GM18519 (cell line): ENCODE results near the gene D2HGDH.
"Not testable (repeated sequence)": the region's sequence is repeated elsewhere in the genome, so short reads cannot be mapped to it uniquely, and the experiment has no call there.

Source experiments
- ATAC-seq: cut with Tn5 transposase; IDR thresholded peaks from one replicate; pipeline ENCODE4 v1.9.1; 2021; ENCODE audit warnings: mild to moderate bottlenecking, moderate library complexity; ENCODE audit not compliant: unreplicated experiment, low FRiP score

The D2HGDH gene

DNA sequence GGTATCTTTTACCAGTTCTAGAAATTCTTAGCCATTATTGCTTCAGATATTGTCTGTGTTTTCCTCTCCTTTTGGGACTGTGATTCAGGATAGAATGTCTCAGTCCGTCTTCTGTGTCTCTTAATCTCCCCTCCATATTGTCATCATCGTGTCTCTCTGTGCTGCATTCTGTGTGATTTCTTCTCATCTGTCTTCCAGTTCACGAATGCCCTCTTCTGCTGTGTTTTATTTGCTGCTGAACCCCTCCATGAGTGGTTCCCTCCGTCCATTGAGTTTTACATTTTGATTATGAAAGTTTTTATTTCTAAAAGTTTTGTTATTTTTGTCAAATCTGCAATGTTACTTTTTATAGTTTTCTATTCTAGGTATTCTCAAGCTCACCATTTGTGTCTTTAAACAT lies 11.7 kb downstream of the D2HGDH start:
- no peak for ATAC-seq

GRCh38 chr2:241748468-241749256 lies 14.2 kb downstream of the D2HGDH start:
- ATAC-seq, result no peak

DNA sequence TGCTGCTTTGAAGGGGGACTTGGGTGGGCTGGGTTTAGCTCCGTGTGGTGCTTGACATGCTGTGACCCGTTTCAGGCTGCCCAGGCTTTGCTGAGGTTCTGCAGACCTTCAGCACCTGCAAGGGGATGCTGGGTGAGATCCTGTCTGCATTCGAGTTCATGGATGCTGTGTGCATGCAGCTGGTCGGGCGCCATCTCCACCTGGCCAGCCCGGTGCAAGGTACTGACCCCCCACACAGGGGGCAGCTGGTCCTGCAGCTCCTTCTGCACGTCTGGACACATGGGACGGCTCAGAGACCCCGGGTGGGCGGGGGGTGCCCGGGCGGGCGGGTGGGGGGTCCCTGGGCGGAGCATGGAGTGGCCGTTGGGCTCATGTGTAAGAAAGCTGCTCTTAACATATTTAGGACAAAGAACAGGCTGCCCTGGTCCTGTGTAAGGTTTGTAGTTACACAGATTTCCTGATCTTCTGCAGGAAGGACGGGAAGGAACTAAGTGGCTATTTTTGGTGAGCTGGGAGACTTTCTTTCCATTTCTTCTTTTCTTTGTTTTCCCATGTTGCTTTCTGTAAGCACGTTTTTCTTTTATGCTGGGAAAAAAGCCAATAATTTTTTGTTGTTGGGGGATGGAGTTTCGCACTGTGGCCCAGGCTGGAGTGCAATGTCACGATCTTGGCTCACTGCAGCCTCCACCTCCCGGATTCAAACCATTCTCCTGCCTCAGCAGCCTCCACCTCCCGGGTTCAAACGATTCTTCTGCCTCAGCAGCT lies 15.8 kb downstream of the D2HGDH start:
- ATAC-seq, result no peak

DNA sequence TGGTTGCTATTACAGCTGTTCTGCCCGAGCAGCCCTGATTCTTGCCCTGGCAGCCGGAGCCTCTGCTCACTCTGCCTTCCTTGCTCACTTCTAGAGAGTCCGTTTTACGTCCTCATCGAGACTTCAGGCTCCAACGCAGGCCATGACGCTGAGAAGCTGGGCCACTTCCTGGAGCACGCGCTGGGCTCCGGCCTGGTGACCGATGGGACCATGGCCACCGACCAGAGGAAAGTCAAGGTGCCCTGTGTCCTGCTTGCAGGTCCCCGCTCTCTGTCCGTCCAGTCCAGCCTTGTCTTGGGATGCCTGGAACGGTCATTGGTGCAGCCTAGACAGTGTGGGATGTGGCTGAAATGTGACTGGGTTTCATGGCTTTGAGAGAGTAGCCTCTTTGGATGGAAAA lies 16.7 kb downstream of the D2HGDH start:
- ATAC-seq, result no peak

- ATAC-seq, result no peak
These were observed 17.3 kb downstream of the D2HGDH start for GRCh38 chr2:241751776-241752175.

- no peak for ATAC-seq
These were observed 17.8 kb downstream of the D2HGDH start for GRCh38 chr2:241752253-241752652.

DNA sequence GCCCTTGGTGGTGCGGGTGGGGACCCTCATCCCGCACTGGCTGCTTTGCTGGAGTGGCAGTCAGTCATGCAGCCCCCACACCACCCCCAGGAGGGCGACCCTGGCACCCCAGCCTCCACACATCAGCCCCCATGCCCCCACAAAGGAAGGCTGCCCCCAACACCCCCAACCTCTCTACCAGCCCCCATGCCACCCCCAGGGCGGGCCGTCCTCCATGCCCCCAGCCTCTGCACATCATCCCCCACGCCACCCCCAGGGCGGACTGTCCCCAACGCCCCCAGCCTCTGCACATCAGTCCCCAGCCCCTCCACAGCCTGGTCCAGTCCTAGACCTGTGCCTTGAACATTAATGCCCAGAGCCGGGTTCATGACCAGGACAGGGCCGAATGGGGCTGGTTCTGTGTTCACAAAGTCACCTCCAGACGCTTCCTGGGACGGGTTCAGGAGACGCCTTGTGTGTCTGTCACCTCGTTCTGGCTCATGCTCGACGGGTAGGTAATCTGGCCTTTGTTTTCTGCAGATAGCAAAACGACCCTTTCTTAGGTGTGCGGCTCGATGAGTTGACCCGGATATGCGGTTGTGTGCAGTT lies 18.4 kb downstream of the D2HGDH start:
- ATAC-seq, result no peak

- no peak for ATAC-seq
These were observed 19.1 kb downstream of the D2HGDH start for GRCh38 chr2:241753493-241753892.

- no peak for ATAC-seq
These were observed 19.6 kb downstream of the D2HGDH start for GRCh38 chr2:241754042-241754441.

- ATAC-seq, result no peak
These were observed 20.7 kb downstream of the D2HGDH start for GRCh38 chr2:241755166-241755565.

GRCh38 chr2:241755777-241756176 lies 21.3 kb downstream of the D2HGDH start:
- ATAC-seq, result no peak

DNA sequence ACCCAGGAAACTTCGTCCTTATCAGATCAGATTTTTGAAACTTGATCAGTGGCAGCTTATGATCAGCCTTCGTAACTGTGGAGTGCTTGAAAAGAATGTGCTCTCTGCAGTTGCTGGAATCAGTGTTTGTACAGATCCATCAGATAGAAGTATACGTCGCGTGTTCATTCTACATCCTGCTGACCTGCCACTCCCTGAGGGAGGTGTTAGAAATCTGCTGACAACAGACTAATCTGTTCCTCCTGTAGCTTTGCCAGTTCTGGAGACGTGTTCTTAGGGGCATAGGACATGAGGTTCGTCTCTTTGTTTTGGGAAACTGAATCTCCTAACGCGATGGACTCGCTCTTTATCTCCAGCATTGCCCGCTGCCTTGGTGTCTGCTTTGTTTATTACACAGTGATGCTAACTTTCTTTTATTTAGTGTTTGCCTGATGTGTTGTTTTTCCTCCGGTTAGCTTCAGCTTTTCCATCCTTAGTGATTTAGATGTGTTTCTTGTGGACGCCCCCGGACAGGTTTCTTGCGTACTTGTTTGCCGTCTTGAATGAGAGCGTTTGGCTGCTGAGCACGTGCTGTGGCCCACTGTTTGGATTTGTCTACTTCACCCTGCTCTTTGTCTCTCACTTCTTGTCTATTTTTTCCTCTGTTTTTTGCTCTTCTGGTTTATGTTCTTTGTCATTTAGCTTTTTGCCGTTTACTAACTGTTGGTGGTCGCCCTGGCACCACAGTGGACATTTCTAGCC lies 24.8 kb downstream of the D2HGDH start:
- ATAC-seq, result no peak

GRCh38 chr2:241759893-241760292 lies 25.5 kb downstream of the D2HGDH start:
- ATAC-seq, result not testable (repeated sequence)

- no peak for ATAC-seq
These were observed 25.9 kb downstream of the D2HGDH start for GRCh38 chr2:241760301-241760771.

- no peak for ATAC-seq
These were observed 28.0 kb downstream of the D2HGDH start for GRCh38 chr2:241762321-241762932.

DNA sequence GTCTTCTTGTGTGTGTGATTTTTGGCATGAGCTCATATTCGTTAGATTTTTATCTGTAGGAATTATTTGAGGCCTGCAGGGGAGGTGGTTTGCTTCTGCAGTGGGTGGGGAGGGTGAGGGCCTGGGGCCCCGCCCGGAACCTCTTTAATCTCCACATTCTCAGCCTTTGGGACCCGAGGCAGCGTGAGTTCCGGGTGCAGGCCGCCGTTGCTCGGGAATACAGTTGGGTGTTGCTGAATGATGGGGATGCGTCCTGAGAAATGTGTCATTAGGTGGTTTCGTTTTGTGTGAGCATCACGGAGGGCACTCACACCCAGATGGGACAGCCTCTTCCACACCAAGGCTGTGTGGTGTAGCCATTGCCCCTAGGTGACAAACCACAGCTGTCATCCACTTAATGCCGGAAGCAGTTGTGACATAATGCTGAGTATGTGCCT lies 28.5 kb downstream of the D2HGDH start:
- no peak for ATAC-seq

DNA sequence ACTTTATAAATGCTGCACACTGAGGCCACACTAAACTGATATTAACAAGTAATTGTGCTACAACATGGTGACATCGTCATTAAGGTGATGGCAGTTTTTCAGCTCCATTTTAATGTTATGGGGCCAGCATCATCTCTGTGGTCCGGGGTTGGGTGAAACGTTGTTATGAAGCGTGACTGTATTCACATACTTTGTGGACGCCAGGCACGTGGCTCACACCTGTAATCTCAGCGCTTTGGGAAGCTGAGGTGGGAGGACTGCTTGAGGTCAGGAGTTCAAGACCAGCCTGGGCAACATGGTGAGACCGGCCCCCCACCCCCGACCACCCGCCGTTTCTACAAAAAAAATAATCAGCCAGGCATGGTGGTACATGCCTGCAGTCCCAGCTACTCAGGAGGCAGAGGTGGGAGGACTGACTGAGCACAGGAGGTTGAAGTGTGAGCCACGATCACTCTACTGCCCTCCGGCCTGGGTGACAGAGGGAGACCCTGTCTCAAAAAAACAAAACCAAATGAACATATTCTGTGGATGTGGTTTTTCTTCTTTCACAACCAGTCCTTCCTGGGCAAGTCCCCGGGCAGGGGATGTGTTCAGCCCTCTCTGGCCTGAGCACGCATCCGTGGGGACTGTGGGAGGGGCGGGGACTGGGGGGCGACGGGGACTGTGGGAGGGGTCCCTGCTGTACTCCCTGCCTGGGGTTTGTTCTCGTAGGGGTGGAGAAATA lies 29.3 kb downstream of the D2HGDH start:
- ATAC-seq, result no peak

DNA sequence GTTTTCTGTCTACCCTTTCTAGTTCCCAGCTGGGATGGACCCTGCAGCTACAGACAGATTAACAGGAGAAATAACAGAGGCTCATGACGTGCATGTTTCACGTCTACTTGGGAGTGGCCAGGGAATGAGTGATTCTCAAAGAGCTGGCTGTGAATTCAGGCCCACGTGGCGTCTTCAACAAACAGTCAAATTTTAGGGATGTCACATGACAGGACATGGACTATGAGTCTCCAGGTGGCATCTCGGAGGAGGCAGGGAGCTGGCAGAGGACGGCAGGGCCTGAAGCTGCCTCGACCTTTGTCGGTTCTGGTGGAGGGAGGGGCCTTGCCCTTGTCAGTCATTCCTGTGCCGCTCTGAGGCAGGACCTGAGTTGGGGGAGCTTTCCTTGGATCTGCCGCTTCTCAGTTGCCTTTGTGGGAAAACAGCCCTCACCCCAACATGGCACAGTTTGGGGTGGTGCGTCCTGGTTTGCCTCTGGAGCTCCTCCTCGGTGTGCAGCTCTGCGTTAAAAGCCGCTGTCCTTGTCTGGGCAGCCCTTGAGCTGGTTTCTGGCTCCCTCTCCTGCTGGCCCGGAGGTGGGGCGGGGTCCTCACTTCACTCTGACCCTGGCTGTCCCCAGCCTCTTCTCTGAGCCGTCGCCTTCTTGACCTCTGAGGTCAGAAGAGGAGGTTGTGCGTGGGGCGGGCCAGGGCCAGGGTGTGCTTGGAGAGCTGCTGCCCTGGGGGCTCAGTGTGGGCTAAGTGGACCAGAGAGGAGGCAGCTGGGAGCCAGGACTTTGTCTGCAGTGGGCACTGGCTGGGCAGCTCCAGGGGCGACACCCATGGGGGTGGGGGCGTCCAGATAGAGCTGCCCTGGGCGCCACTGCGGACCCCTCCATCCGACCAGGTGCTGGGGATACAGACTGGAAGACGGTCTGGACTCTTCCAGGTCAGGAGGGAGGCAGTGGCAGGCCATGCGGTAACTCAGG lies 30.1 kb downstream of the D2HGDH start:
- no peak for ATAC-seq
